ENCODE data around the gene PFAS.
"Not testable (repeated sequence)": the region's sequence is repeated elsewhere in the genome, so short reads cannot be mapped to it uniquely, and the experiment has no call there.

Gene PFAS

GRCh38 chr17:8225813-8226535 is 23.1 kb upstream of the PFAS start:
- DNase-seq = peak; percentile 12

GRCh38 chr17:8226536-8227237 is 22.4 kb upstream of the PFAS start:
- DNase-seq = no peak

- no peak for DNase-seq
These were observed 21.9 kb upstream of the PFAS start for GRCh38 chr17:8227238-8227581.

- no peak for DNase-seq
These were observed 17.4 kb upstream of the PFAS start for GRCh38 chr17:8231701-8232100.

GRCh38 chr17:8234361-8235270 is 14.5 kb upstream of the PFAS start:
- no peak for DNase-seq

DNA sequence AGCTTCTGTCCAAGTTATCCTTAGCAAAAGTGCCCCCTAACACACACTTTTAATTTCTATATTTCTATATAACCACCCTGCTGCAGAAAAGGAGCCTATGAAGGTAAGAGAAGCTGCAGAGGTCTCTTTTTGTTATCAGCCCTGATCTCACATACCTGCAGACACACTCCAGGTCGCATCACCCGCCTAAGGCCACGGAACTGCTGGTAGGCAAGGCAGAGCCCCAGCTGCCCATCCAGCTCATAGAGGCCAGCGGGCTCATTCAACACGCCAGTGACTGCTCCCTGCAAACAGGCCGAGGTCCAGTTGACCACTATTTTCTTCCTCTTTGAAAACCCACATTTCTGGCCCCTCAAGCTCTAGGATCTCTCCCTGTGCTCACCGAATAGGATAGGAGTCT is 13.4 kb upstream of the PFAS start:
- DNase-seq = no peak

- DNase-seq = peak; percentile 47
These were observed 11.9 kb upstream of the PFAS start for GRCh38 chr17:8237175-8237574.

DNA sequence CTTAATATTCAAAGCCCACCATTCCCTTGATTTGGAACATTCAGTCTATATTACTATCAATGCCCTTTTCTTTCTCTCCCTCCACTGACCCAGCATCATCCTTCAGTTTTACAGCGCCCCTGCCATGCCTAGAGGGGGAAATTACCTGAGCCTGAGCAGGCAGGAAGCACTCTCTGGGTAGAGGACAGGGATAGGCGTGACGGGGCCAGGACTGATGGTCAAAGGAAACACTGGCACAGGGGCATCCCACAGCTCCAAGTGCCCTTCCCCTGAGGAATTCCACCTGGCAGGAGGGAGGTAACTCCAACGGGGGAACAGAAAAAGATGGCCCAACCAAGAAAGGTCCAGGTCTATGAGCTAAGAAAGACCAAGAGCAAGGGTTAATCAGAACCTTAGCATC is 11.2 kb upstream of the PFAS start:
- no peak for DNase-seq

GRCh38 chr17:8243827-8244226 is 5.3 kb upstream of the PFAS start:
- no peak for DNase-seq

GRCh38 chr17:8244768-8245167 is 4.3 kb upstream of the PFAS start:
- DNase-seq = no peak

DNA sequence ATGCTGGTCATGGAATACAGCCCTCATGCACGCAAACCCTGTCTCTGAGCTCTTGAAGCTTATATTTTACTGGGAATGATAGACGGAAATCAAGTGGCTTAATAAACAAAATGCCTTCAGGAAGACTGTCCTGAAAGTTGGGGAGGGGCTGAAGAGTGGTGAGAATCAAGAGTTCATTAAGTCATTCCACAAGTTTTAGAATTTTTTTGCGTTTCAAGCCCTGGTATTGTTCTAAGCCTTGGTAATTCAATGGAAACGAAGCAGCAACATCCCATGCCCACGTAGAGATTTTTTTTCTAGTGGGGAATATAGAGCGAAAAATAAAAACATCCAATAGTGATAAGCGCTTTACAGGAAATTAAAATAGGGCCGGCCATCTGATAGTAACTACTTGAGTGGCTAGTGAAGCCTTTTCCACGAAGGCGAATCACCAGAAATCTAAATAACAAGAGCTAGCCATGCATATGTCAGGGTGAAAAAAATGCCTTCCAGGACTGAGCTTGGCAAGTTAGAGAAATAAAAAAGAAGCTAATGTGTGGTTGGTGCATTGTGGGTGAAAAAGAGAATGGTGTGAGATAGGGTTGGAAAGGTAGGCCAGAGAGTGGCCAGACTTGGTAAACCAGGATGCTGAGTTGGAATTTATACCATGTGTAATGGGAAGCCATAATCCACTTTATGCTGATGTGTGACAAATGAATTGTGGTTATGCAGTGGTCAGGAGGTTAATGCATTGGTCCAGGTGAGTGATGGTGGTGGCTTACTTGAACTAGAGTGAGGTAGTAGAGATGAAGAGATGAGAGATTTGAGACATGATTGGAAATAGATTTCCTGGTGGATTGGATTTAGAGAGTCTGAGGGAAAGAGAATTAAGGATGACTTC is 772 bp downstream of the PFAS start:
- DNase-seq = no peak

GRCh38 chr17:8251411-8251810 is 2.3 kb downstream of the PFAS start:
- not testable (repeated sequence) for DNase-seq

DNA sequence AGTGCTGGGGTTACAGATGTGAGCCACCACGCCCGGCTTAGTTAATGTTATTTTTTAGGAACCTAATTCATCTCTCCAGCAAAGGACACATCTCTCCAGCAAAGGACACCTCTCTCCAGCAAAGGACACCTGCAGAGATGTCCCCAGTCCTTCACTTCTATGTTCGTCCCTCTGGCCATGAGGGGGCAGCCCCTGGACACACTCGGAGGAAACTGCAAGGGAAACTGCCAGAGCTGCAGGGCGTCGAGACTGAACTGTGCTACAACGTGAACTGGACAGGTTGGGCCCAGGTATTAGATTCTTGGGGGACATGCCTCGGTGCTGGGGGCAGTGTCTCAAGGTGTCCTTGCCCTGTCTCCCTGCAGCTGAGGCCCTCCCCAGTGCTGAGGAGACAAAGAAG is 4.7 kb downstream of the PFAS start:
- DNase-seq = no peak

- DNase-seq = no peak
These were observed 5.8 kb downstream of the PFAS start for GRCh38 chr17:8254881-8255280.

GRCh38 chr17:8255499-8255898 is 6.4 kb downstream of the PFAS start:
- no peak for DNase-seq

DNA sequence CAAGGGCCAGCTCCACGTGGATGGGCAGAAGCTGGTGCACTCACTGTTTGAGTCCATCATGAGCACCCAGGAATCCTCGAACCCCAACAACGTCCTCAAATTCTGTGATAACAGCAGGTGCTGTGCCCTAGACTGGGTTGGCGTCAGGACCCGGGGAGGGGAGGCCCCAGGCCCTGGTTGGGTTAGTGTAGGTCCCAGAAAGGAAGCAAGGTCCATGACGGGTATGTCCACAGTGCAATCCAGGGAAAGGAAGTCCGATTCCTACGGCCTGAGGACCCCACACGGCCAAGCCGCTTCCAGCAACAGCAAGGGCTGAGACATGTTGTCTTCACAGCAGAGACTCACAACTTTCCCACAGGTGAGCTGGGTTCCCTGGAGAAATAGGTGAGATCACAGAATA is 7.2 kb downstream of the PFAS start:
- DNase-seq = no peak

- no peak for DNase-seq
These were observed 7.6 kb downstream of the PFAS start for GRCh38 chr17:8256691-8257090.

- no peak for DNase-seq
These were observed 8.7 kb downstream of the PFAS start for GRCh38 chr17:8257801-8258200.

- DNase-seq = no peak
These were observed 15.2 kb downstream of the PFAS start for GRCh38 chr17:8264320-8264719.

DNA sequence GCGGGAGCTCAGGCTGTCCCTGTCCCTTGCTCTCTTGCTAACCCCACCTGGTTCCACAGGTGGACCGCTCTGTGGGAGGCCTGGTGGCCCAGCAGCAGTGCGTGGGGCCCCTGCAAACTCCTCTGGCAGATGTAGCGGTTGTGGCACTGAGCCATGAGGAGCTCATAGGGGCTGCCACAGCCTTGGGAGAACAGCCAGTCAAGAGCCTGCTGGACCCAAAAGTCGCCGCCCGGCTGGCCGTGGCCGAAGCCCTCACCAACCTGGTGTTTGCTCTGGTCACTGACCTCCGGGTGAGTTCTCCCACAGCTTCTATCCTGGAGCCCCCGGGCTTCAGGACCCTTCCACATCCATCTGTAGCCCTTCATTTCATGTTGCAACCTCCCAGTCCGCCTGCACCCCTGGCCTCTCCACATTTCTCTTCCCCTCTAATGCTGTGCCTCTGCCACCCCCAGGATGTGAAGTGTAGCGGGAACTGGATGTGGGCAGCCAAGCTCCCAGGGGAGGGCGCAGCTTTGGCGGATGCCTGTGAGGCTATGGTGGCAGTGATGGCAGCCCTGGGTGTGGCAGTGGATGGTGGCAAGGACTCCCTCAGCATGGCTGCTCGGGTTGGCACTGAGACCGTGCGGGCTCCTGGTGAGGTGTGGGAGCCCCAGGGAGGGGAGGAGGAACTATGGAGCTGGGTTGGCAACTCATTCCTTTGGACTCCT is 15.9 kb downstream of the PFAS start:
- no peak for DNase-seq

DNA sequence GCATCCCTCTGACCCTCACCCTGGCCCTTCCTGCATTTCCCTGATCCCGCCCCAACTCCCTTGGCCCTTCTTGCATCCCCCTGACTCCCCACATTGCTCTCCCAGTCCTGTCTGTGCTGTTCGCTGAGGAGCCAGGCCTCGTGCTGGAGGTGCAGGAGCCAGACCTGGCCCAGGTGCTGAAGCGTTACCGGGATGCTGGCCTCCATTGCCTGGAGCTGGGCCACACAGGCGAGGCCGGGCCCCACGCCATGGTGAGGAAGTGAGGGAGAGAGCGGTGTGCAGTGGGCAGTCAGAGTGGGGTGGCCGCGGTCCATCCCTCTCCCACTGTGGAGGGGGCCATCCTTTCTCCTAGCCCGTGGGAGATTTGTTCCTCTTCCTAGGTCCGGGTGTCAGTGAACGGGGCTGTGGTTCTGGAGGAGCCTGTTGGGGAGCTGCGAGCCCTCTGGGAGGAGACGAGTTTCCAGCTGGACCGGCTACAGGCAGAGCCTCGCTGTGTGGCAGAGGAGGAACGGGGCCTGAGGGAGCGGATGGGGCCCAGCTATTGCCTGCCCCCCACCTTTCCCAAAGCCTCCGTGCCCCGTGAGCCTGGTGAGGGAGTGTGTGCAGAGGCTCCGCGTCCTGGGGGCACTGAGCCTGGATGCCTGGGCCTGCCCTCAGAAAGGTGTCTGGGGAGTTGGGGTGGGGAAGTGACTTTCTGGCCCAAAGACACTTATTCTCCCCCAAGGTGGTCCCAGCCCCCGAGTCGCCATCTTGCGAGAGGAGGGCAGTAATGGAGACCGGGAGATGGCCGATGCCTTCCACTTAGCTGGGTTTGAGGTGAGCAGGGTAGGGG is 17.8 kb downstream of the PFAS start:
- DNase-seq = no peak
